WERI-Rb-1 (cell line): ENCODE measurements around the gene ZNF117.

Experiments used
- DNase-seq: peaks from one replicate; pipeline ENCODE4 v3.0.0-alpha.2; 2020
- H3K27ac ChIP-seq: fragments of 250-450 bp; sonication (Bioruptor Pico); 2 replicates; pipeline ENCODE4 v1.5.1; 2020; ENCODE audit warnings: mild to moderate bottlenecking, moderate library complexity
- H3K27me3 ChIP-seq: fragments of 250-450 bp; sonication (Bioruptor Pico); 2 replicates; pipeline ENCODE4 v1.5.1; 2021; ENCODE audit warnings: mild to moderate bottlenecking, low read depth, moderate library complexity; ENCODE audit not compliant: insufficient read depth, severe bottlenecking
- H3K36me3 ChIP-seq: fragments of 250-450 bp; sonication (Bioruptor Pico); 2 replicates; pipeline ENCODE4 v1.5.1; 2020; ENCODE audit warnings: mild to moderate bottlenecking, moderate library complexity
- H3K4me3 ChIP-seq: 2 replicates; pipeline ENCODE4 v1.5.1; 2011; ENCODE audit warnings: low read depth, mild to moderate bottlenecking, control low read depth, low read length
- H3K9me3 ChIP-seq: fragments of 250-450 bp; sonication (Bioruptor Pico); 2 replicates; pipeline ENCODE4 v1.5.1; 2021; ENCODE audit warnings: mild to moderate bottlenecking, moderate library complexity; ENCODE audit not compliant: severe bottlenecking
- TF ChIP-seq, protein P1 (sequence below): IDR thresholded peaks from 2 replicates; pipeline ENCODE4 v1.5.1; 2011; ENCODE audit warnings: low read depth, mild to moderate bottlenecking, control low read depth, inconsistent platforms, low read length

ZNF117 gene

DNA sequence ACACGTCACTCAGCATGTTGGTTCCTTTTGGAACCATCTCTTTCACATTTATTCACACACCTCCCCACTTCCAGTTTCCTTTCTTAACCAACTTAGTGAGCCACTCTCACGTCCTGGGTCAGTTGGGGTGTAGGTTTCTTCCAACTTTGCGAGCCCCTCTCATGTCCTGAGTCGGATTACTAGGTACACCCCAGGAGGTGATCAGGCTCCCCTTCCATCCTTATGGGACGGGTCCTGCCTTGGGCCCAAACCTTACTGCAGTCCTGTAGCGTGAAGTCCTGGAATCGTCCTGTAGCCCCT lies 8.0 kb upstream of the ZNF117 start:
- no peak overlapping the region for H3K4me3 ChIP-seq
- H3K27ac ChIP-seq = no peak overlapping the region
- peaks cover 27% of the 10 kb centered on the region for H3K36me3 ChIP-seq
- H3K9me3 ChIP-seq = no peaks in the 10 kb centered on the region
- no peaks in the 10 kb centered on the region for H3K27me3 ChIP-seq
- TF ChIP-seq, protein P1, sequence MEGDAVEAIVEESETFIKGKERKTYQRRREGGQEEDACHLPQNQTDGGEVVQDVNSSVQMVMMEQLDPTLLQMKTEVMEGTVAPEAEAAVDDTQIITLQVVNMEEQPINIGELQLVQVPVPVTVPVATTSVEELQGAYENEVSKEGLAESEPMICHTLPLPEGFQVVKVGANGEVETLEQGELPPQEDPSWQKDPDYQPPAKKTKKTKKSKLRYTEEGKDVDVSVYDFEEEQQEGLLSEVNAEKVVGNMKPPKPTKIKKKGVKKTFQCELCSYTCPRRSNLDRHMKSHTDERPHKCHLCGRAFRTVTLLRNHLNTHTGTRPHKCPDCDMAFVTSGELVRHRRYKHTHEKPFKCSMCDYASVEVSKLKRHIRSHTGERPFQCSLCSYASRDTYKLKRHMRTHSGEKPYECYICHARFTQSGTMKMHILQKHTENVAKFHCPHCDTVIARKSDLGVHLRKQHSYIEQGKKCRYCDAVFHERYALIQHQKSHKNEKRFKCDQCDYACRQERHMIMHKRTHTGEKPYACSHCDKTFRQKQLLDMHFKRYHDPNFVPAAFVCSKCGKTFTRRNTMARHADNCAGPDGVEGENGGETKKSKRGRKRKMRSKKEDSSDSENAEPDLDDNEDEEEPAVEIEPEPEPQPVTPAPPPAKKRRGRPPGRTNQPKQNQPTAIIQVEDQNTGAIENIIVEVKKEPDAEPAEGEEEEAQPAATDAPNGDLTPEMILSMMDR = no peak
- no peak for DNase-seq

DNA sequence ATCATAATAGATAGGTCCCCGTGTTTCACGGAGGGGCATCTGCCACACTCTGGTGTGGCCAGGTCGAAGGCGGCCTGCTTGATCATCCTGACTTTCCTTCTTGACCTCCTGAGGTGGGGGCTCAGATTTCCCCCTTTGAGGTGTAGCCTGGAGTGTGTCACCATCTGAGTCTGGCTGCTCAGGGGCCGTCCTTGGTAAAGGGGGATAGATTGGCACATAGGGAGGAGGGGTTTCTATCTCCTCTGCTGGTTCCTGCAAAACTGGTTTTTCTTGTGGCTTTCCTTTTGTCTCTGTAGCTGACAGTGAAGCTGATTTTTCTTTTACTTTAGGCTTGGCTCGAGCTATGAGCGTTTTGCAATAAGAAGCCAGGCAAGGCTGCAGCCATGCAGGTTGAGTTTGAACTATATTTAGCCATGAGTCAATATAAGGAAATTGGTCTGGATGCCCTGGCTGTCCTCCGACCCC lies 7.1 kb upstream of the ZNF117 start:
- peaks cover 27% of the 10 kb centered on the region for H3K36me3 ChIP-seq
- no peaks in the 10 kb centered on the region for H3K9me3 ChIP-seq
- DNase-seq = no peak
- H3K27me3 ChIP-seq = no peaks in the 10 kb centered on the region
- no peak overlapping the region for H3K4me3 ChIP-seq
- TF ChIP-seq, protein P1 = no peak
- H3K27ac ChIP-seq = no peak overlapping the region

DNA sequence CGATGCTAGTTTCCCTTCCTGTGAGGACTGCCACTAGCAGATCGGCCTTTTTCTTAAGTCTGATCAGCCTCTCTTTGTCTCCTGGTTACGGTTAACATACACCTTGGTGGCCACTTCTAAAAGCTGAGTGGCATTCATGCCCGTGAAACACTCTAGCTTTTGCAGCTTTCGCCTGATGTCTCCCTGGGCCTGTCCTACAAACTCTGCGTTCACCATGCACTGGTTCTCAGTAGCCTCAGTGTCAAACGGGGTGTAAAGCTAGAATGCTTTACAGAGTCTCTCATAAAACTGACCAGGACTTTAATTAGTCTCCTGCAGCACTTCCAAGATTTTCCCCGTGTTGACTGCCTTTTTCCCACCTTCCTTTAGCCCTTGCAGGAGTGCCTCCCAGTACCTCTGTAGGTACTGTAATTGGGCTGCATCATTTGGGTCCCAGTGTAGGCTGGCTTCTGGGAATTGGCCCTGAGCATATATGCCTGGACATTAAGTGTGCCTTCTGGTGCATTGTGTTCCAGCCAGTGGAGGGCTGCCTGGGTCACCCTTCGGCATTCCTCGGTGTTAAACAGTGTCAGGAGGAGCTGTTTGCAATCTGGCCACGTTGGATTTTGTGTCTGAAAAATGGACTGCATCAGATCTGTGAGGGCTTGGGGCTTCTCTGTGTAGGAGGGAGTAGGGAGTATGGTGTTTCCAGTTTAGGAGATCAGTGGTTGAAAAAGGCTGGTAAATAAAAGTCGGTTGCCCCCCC lies 6.5 kb upstream of the ZNF117 start:
- DNase-seq = no peak
- Histone ChIP-seq H3K36me3 (peaks cover 23% of the 10 kb centered on the region), H3K27me3 (no peaks in the 10 kb centered on the region), H3K4me3 (no peak overlapping the region), H3K27ac (no peak overlapping the region), H3K9me3 (no peaks in the 10 kb centered on the region)
- TF ChIP-seq, protein P1 = no peak

DNA sequence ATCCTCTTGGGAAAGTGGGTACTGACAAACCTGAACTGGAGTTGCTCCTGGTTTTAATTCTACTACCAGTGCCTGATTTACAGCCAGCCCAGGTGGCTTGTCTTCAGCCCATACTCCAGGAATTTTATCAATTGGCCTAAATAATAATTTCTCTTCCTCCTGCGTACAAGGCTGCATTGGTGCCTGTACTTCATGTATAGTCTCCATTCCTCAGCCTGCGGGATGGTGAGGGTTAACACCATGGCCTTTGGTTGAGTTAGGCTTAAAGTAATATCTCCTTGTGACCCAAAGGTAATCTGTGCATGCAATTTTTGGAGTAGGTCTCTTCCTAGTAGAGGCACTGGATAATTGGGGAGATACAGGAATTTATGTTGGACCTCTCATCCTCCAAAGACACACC lies 5.5 kb upstream of the ZNF117 start:
- H3K27me3 ChIP-seq = no peaks in the 10 kb centered on the region
- H3K9me3 ChIP-seq = no peaks in the 10 kb centered on the region
- no peak overlapping the region for H3K27ac ChIP-seq
- no peak for DNase-seq
- TF ChIP-seq, protein P1 = no peak
- no peak overlapping the region for H3K4me3 ChIP-seq
- H3K36me3 ChIP-seq = peaks cover 19% of the 10 kb centered on the region

DNA sequence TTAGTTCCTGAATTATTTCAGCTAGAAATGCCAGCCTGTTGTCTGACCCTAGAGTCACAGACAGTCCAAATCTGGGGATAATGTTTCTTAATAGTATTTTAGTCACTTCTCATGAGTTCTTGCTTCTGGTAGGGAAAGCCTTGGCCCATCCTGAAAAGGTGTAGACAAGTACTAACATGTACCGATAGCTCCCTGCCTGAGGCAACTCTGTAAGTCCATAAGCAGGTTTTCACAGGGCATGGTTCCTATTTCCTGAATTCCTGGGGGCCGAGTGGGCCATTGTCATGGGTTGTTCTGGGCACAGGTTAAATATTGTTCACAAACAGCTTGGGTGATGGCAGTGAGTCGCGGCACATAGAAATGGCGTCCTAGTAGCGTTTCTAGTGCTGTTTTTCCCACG lies 3.1 kb upstream of the ZNF117 start:
- Histone ChIP-seq H3K9me3 (peaks cover 2% of the 10 kb centered on the region), H3K27ac (no peak overlapping the region), H3K27me3 (no peaks in the 10 kb centered on the region), H3K36me3 (peaks cover 8% of the 10 kb centered on the region), H3K4me3 (no peak overlapping the region)
- TF ChIP-seq, protein P1 = no peak
- DNase-seq = no peak

DNA sequence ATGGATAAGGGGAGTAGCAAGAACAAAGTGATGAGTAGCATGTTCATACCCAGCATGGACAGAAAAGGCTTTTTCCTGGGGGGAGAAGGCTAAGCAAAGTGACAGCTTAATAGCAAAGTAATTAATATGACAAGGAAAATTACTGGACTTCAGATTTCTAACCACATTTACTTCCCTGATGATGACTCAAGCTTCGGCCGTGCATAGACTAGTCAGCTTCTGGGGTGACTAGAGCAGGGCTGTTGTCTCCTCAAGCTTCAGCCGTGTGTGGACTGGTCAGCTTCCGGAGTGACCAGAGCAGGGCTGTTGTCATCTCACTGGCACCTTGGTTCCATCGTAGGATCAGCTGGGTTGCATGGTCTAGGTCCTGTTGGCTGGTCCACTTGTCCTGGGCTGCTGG lies 2.1 kb upstream of the ZNF117 start:
- H3K9me3 ChIP-seq = peaks cover 2% of the 10 kb centered on the region
- no peaks in the 10 kb centered on the region; the same call in 1 of the 2 replicates for H3K36me3 ChIP-seq
- no peak overlapping the region for H3K27ac ChIP-seq
- DNase-seq = no peak
- TF ChIP-seq, protein P1 = no peak
- no peak overlapping the region for H3K4me3 ChIP-seq
- H3K27me3 ChIP-seq = no peaks in the 10 kb centered on the region
